ENCODE measurements around the gene CFAP74. TPM values are rescaled to one million over a fixed set of nuclear protein-coding genes. Genes with fewer than 3 reads are reported as not detected.
A peak's percentile ranks its signal among the peaks of the same experiment; 100 is the strongest.

CFAP74 gene
- total RNA-seq, 1 experiment from 2014 or later = 0.28 TPM

DNA sequence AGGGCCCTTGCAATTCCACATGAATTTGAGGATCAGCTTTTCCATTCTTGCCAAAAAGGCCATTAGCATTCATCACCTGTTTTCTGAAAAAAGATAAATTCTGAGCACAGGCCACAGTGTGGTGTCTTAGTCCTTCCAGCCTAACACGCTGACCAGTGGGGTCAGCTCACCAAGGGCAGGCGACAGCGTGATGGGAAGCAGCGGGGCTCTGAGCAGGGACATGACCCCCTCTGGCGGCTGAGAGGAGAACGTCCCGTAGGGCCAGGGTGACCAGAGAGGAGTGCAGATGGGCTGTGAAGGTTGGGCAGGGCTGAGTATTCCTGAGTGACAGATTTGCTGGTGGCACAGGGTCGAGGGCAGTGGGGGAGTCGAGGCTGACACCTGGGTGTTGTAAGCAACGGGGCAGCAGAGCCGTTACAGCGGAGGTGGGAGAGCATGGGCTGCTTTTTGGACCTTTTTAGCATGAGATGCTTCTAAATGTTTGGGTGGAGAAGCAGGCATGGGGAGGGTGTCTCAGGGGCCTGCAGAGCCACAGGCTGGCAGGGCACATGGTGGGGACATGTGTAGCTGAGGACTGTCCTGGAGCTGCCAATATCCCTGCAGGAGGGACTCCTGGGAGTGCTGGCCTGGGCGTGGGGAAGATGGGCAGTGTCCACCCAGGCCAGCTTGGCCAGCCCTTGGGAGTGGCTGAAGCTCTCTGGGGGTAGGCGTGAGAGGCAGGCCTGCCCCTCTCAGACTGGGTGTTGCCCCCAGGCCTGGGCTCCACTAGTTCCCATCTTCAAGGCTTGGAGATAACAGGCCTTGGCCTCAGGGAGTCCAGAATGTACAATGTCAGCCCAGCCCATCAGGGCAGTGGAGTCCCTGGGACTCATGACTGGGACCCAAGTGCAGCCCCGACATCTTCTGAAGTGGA is 97.1 kb downstream of the CFAP74 start:
- Histone ChIP-seq H2AFZ (ENCODE audit: low read length) (no peak overlapping the region), H2AK5ac (ENCODE audit: insufficient read length, low read length) (no peak overlapping the region), H4K5ac (ENCODE audit: insufficient read length, low read depth, low read length) (no peak overlapping the region), H3T11ph (ENCODE audit: low read length) (no peak overlapping the region), H3K4me1 (ENCODE audit: insufficient read depth, low read length) (no peaks in the 10 kb centered on the region), H3K4ac (ENCODE audit: low read depth, low read length) (no peak overlapping the region), H3K79me2 (ENCODE audit: insufficient read depth, low read length) (no peaks in the 10 kb centered on the region), H3K14ac (ENCODE audit: insufficient read depth, low read length) (no peak overlapping the region), H3K18ac (ENCODE audit: insufficient read length, low read depth, low read length) (no peak overlapping the region), H3K79me1 (ENCODE audit: insufficient read depth, low read depth, low read length, poor library complexity, severe bottlenecking) (no peaks in the 10 kb centered on the region), H3K4me2 (ENCODE audit: insufficient read depth, insufficient read length, low read length) (no peak overlapping the region), H2BK20ac (ENCODE audit: low read depth, low read length, poor library complexity, severe bottlenecking) (no peak overlapping the region), H3K27me3 (ENCODE audit: insufficient read depth, low read length) (no peaks in the 10 kb centered on the region), H3K56ac (ENCODE audit: insufficient read length, low read depth, low read length) (no peak overlapping the region), H3K23me2 (ENCODE audit: insufficient read length, low read depth, low read length, poor library complexity, severe bottlenecking) (peaks cover 6% of the 10 kb centered on the region), H2BK5ac (ENCODE audit: insufficient read length, low read length) (no peak overlapping the region), H4K91ac (ENCODE audit: insufficient read length, low read depth, low read length) (no peak overlapping the region), H4K20me1 (ENCODE audit: control insufficient read depth, insufficient read depth, insufficient read length) (no peaks in the 10 kb centered on the region), H3K23ac (ENCODE audit: insufficient read length, low read depth, low read length) (no peak overlapping the region), H2BK15ac (ENCODE audit: low read depth, low read length) (no peak overlapping the region), H4K8ac (replicated peaks; ENCODE audit: insufficient read length, low read depth, low read length) (no peak overlapping the region), H3K9ac (ENCODE audit: extremely low read depth, insufficient read length, low read length) (no peak overlapping the region), H3K9me3 (ENCODE audit: control insufficient read depth, low read depth, low read length) (no peaks in the 10 kb centered on the region), H2BK120ac (ENCODE audit: low read depth, low read length, poor library complexity, severe bottlenecking) (no peak overlapping the region), H3K27ac (ENCODE audit: insufficient read length, low read depth, low read length) (no peak overlapping the region), H2BK12ac (ENCODE audit: insufficient read length, low read depth, low read length) (no peak overlapping the region)
- no CpG with 5 or more reads among the region's 15 CpGs for WGBS (ENCODE audit: extremely low coverage, insufficient read length, low lambda C conversion rate)
- peak; percentile 89 for DNase-seq
- TF ChIP-seq, protein P1, sequence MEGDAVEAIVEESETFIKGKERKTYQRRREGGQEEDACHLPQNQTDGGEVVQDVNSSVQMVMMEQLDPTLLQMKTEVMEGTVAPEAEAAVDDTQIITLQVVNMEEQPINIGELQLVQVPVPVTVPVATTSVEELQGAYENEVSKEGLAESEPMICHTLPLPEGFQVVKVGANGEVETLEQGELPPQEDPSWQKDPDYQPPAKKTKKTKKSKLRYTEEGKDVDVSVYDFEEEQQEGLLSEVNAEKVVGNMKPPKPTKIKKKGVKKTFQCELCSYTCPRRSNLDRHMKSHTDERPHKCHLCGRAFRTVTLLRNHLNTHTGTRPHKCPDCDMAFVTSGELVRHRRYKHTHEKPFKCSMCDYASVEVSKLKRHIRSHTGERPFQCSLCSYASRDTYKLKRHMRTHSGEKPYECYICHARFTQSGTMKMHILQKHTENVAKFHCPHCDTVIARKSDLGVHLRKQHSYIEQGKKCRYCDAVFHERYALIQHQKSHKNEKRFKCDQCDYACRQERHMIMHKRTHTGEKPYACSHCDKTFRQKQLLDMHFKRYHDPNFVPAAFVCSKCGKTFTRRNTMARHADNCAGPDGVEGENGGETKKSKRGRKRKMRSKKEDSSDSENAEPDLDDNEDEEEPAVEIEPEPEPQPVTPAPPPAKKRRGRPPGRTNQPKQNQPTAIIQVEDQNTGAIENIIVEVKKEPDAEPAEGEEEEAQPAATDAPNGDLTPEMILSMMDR (conservative IDR thresholded peaks at IDR 0.05) = peak; percentile 93
- H3K4me3 Mint-ChIP-seq = peak overlapping the region in 1 of 2 experiments; percentile 16; a peak in 2 of 5 replicates
- peaks cover 6% of the 10 kb centered on the region in 2 experiments; a peak in 3 of 5 replicates for H3K9me3 Mint-ChIP-seq
- H3K27ac Mint-ChIP-seq = peak overlapping the region in 1 of 3 experiments; percentile 7; a peak in 2 of 7 replicates
- H3K36me3 Mint-ChIP-seq (ENCODE audit: insufficient read depth in 1 of 3, low read depth in 3 of 3) = no peaks in the 10 kb centered on the region
- peaks cover 15 to 16% of the 10 kb centered on the region in 2 experiments for H3K4me1 Mint-ChIP-seq
- peaks cover 2% of the 10 kb centered on the region; the same call in 1 of the 2 replicates for H3K27me3 Mint-ChIP-seq (ENCODE audit: low read depth)
